Ovary (tissue), 3 donors: ENCODE results near the gene ZMAT5.

Experiments used
- CTCF ChIP-seq, 3 donors: fragments of 450-650 bp in 2 of 3; fragments of 200-600 bp in 1 of 3; IDR thresholded peaks; one replicate each; pipeline versions ENCODE4 v1.5.1 to v1.8.0; 2016 to 2022; ENCODE audit warnings: antibody characterized with exemption in 3 of 3, mild to moderate bottlenecking in 1 of 3
- EP300 ChIP-seq: sonication (generic); formaldehyde crosslinking; IDR thresholded peaks from one replicate; pipeline ENCODE4 v1.6.1; 2017; ENCODE audit warnings: antibody characterized with exemption
- donor health status: DM: no; HTN: no; CAD: no.

GRCh38 chr22:29803190-29803589 lies 36.4 kb upstream of the ZMAT5 start:
- no peak for TF ChIP-seq CTCF (IDR thresholded peaks at IDR 0.05)
- no peak for TF ChIP-seq EP300
